HepG2 (cell line): Measurements from ENCODE around the gene SPOP. TPM values are rescaled to one million over a fixed set of nuclear protein-coding genes. Genes with fewer than 3 reads are reported as not detected.

Source experiments
- EZH2 ChIP-seq: conservative IDR thresholded peaks from 2 replicates; pipeline ENCODE4 v1.6.1; 2012; ENCODE audit warnings: mild to moderate bottlenecking, low read depth, low read length, moderate library complexity
- MED13 ChIP-seq: sonication (generic); formaldehyde crosslinking; IDR thresholded peaks from 2 replicates; pipeline ENCODE4 v1.5.0; 2020; ENCODE audit warnings: missing genetic modification reagents
- MIER2 ChIP-seq: IDR thresholded peaks from 2 replicates; pipeline ENCODE4 v1.6.1; 2016; ENCODE audit warnings: missing biosample characterization, missing genetic modification reagents
- SKI ChIP-seq: fragments of 450-650 bp; IDR thresholded peaks from one replicate; pipeline ENCODE4 v1.6.1; 2018; ENCODE audit warnings: mild to moderate bottlenecking; ENCODE audit not compliant: partially characterized antibody
- ZNF326 ChIP-seq: sonication (generic); formaldehyde crosslinking; IDR thresholded peaks from 2 replicates; pipeline ENCODE4 v1.4.0; 2020; ENCODE audit warnings: missing genetic modification reagents, borderline replicate concordance
- ZNF546 ChIP-seq: sonication (generic); formaldehyde crosslinking; conservative IDR thresholded peaks from 2 replicates; pipeline ENCODE4 v1.8.1; 2023; ENCODE audit warnings: mild to moderate bottlenecking, missing genetic modification reagents
- ZNF709 ChIP-seq: sonication (generic); formaldehyde crosslinking; IDR thresholded peaks from 2 replicates; pipeline ENCODE4 v1.5.0; 2020; ENCODE audit warnings: mild to moderate bottlenecking, missing genetic modification reagents
- polyA plus RNA-seq, 8 experiments: library from polyadenylated mRNA; depleted of rRNA in 3 of 8; stranded (reverse) in 7 of 8; unstranded in 1 of 8; fragments of >200 nt; fragmentation: Illumina TruSeq in 4 of 8; extraction: Trizol in 4 of 8; gene quantifications; 2 replicates each; pipeline versions ENCODE4 v1.2.1 to v1.2.3, GENCODE V29; 2011 to 2016; ENCODE audit warnings: low read depth in 4 of 8, missing spikeins in 1 of 8, mixed read lengths in 1 of 8; ENCODE audit not compliant: insufficient read depth in 1 of 8
- total RNA-seq, 5 experiments: library from RNA; depleted of rRNA; stranded (reverse); fragments of >200 nt; fragmentation: Illumina TruSeq; extraction: Trizol; gene quantifications; 2 replicates each; pipeline ENCODE4 v1.2.3, GENCODE V29; 2016; ENCODE audit warnings: low read depth in 1 of 5
- TF ChIP-seq, protein P1 (sequence below): fragments of 450-650 bp; IDR thresholded peaks from 2 replicates; pipeline ENCODE4 v1.6.1; 2017; ENCODE audit warnings: mild to moderate bottlenecking
- TF ChIP-seq, protein P2 (sequence below): sonication (generic); formaldehyde crosslinking; IDR thresholded peaks from 2 replicates; pipeline ENCODE4 v1.5.1; 2020; ENCODE audit warnings: mild to moderate bottlenecking, missing genetic modification reagents
- TF ChIP-seq, protein P3 (sequence below): sonication (generic); formaldehyde crosslinking; IDR thresholded peaks from 2 replicates; pipeline ENCODE4 v1.4.0; 2020; ENCODE audit warnings: missing genetic modification reagents
- TF ChIP-seq, protein P4 (sequence below): sonication (generic); formaldehyde crosslinking; IDR thresholded peaks from 2 replicates; pipeline ENCODE4 v1.4.0; 2020; ENCODE audit warnings: mild to moderate bottlenecking, missing genetic modification reagents
- TF ChIP-seq, protein P5 (sequence below): sonication (generic); formaldehyde crosslinking; IDR thresholded peaks from 2 replicates; pipeline ENCODE4 v1.8.0; 2022; ENCODE audit warnings: mild to moderate bottlenecking, missing genetic modification reagents, moderate library complexity
- TF ChIP-seq, protein P6 (sequence below): sonication (generic); formaldehyde crosslinking; IDR thresholded peaks from 2 replicates; pipeline ENCODE4 v1.4.0; 2020; ENCODE audit warnings: low read depth, missing genetic modification reagents

SPOP gene
- total and polyA plus RNA-seq, 2 of the 13 experiments (the other 11 are each of a cell fraction or from before 2014, with no cell fraction given), result 52.8 to 60.8 TPM

DNA sequence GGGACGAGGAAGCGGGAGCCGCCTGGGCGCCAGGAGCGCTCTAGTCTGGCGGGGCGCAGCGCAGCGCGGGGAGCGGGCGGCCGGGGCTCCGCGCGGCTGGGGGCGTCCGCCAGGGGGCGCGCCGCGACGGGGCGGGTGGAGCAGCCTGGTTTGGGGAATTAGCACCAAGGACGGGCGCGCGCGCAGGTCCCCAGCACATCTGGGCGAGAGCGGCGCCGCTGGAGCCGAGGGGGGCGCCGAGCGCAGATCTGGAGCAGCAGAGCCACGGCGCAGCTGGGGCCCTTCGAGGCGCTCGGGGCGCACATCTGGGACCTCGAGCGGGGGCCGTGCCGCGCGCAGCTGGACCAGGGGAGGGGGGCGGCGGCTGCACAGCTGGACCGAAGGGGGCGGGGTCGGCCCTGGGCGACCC lies 102.2 kb downstream of the SPOP start, which contains the start of gene NXPH3 (continued):
- TF ChIP-seq, protein P1, sequence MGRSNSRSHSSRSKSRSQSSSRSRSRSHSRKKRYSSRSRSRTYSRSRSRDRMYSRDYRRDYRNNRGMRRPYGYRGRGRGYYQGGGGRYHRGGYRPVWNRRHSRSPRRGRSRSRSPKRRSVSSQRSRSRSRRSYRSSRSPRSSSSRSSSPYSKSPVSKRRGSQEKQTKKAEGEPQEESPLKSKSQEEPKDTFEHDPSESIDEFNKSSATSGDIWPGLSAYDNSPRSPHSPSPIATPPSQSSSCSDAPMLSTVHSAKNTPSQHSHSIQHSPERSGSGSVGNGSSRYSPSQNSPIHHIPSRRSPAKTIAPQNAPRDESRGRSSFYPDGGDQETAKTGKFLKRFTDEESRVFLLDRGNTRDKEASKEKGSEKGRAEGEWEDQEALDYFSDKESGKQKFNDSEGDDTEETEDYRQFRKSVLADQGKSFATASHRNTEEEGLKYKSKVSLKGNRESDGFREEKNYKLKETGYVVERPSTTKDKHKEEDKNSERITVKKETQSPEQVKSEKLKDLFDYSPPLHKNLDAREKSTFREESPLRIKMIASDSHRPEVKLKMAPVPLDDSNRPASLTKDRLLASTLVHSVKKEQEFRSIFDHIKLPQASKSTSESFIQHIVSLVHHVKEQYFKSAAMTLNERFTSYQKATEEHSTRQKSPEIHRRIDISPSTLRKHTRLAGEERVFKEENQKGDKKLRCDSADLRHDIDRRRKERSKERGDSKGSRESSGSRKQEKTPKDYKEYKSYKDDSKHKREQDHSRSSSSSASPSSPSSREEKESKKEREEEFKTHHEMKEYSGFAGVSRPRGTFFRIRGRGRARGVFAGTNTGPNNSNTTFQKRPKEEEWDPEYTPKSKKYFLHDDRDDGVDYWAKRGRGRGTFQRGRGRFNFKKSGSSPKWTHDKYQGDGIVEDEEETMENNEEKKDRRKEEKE, result no peak
- TF ChIP-seq MIER2 (CRISPR knock-in tag), result no peak
- no peak for TF ChIP-seq MED13 (CRISPR knock-in tag)
- TF ChIP-seq SKI, result peak; percentile 66
- TF ChIP-seq, protein P2, sequence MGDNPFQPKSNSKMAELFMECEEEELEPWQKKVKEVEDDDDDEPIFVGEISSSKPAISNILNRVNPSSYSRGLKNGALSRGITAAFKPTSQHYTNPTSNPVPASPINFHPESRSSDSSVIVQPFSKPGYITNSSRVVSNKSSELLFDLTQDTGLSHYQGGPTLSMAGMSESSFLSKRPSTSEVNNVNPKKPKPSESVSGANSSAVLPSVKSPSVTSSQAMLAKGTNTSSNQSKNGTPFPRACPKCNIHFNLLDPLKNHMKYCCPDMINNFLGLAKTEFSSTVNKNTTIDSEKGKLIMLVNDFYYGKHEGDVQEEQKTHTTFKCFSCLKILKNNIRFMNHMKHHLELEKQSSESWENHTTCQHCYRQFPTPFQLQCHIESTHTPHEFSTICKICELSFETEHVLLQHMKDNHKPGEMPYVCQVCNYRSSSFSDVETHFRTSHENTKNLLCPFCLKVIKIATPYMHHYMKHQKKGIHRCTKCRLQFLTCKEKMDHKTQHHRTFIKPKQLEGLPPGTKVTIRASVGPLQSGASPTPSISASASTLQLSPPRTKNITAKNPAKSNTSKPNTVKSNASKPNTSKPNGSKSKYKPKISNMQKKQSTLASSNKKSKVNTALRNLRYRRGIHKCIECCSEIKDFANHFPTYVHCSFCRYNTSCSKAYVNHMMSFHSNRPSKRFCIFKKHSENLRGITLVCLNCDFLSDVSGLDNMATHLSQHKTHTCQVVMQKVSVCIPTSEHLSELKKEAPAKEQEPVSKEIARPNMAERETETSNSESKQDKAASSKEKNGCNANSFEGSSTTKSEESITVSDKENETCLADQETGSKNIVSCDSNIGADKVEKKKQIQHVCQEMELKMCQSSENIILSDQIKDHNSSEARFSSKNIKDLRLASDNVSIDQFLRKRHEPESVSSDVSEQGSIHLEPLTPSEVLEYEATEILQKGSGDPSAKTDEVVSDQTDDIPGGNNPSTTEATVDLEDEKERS (CRISPR knock-in tag), result no peak
- TF ChIP-seq, protein P3, sequence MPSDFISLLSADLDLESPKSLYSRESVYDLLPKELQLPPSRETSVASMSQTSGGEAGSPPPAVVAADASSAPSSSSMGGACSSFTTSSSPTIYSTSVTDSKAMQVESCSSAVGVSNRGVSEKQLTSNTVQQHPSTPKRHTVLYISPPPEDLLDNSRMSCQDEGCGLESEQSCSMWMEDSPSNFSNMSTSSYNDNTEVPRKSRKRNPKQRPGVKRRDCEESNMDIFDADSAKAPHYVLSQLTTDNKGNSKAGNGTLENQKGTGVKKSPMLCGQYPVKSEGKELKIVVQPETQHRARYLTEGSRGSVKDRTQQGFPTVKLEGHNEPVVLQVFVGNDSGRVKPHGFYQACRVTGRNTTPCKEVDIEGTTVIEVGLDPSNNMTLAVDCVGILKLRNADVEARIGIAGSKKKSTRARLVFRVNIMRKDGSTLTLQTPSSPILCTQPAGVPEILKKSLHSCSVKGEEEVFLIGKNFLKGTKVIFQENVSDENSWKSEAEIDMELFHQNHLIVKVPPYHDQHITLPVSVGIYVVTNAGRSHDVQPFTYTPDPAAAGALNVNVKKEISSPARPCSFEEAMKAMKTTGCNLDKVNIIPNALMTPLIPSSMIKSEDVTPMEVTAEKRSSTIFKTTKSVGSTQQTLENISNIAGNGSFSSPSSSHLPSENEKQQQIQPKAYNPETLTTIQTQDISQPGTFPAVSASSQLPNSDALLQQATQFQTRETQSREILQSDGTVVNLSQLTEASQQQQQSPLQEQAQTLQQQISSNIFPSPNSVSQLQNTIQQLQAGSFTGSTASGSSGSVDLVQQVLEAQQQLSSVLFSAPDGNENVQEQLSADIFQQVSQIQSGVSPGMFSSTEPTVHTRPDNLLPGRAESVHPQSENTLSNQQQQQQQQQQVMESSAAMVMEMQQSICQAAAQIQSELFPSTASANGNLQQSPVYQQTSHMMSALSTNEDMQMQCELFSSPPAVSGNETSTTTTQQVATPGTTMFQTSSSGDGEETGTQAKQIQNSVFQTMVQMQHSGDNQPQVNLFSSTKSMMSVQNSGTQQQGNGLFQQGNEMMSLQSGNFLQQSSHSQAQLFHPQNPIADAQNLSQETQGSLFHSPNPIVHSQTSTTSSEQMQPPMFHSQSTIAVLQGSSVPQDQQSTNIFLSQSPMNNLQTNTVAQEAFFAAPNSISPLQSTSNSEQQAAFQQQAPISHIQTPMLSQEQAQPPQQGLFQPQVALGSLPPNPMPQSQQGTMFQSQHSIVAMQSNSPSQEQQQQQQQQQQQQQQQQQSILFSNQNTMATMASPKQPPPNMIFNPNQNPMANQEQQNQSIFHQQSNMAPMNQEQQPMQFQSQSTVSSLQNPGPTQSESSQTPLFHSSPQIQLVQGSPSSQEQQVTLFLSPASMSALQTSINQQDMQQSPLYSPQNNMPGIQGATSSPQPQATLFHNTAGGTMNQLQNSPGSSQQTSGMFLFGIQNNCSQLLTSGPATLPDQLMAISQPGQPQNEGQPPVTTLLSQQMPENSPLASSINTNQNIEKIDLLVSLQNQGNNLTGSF (CRISPR knock-in tag), result no peak
- TF ChIP-seq ZNF546 (CRISPR knock-in tag), result no peak
- 0 out of 2 replicates have a peak, but pooled peaks have one; percentile 44 for TF ChIP-seq ZNF709 (CRISPR knock-in tag)
- TF ChIP-seq, protein P4, sequence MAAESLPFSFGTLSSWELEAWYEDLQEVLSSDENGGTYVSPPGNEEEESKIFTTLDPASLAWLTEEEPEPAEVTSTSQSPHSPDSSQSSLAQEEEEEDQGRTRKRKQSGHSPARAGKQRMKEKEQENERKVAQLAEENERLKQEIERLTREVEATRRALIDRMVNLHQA (CRISPR knock-in tag), result no peak
- no peak for TF ChIP-seq EZH2
- TF ChIP-seq, protein P5, sequence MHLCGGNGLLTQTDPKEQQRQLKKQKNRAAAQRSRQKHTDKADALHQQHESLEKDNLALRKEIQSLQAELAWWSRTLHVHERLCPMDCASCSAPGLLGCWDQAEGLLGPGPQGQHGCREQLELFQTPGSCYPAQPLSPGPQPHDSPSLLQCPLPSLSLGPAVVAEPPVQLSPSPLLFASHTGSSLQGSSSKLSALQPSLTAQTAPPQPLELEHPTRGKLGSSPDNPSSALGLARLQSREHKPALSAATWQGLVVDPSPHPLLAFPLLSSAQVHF, result no peak
- TF ChIP-seq ZNF326 (CRISPR knock-in tag), result no peak
- TF ChIP-seq, protein P6, sequence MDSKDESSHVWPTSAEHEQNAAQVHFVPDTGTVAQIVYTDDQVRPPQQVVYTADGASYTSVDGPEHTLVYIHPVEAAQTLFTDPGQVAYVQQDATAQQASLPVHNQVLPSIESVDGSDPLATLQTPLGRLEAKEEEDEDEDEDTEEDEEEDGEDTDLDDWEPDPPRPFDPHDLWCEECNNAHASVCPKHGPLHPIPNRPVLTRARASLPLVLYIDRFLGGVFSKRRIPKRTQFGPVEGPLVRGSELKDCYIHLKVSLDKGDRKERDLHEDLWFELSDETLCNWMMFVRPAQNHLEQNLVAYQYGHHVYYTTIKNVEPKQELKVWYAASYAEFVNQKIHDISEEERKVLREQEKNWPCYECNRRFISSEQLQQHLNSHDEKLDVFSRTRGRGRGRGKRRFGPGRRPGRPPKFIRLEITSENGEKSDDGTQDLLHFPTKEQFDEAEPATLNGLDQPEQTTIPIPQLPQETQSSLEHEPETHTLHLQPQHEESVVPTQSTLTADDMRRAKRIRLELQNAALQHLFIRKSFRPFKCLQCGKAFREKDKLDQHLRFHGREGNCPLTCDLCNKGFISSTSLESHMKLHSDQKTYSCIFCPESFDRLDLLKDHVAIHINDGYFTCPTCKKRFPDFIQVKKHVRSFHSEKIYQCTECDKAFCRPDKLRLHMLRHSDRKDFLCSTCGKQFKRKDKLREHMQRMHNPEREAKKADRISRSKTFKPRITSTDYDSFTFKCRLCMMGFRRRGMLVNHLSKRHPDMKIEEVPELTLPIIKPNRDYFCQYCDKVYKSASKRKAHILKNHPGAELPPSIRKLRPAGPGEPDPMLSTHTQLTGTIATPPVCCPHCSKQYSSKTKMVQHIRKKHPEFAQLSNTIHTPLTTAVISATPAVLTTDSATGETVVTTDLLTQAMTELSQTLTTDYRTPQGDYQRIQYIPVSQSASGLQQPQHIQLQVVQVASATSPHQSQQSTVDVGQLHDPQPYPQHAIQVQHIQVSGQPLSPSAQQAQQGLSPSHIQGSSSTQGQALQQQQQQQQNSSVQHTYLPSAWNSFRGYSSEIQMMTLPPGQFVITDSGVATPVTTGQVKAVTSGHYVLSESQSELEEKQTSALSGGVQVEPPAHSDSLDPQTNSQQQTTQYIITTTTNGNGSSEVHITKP, result 0 out of 2 replicates have a peak, but pooled peaks have one; percentile 3
